Kidney epithelial cell (primary cell): ENCODE measurements around the gene CPSF4L. TPM values are rescaled to one million over a fixed set of nuclear protein-coding genes. Genes with fewer than 3 reads are reported as not detected.

Experiments
- DNase-seq: peaks from one replicate; pipeline ENCODE4 v3.0.0-alpha.2; 2010; ENCODE audit warnings: low read depth
- H3K27me3 ChIP-seq: 2 replicates; pipeline ENCODE4 v1.6.0; 2011; ENCODE audit warnings: low read length; ENCODE audit not compliant: control insufficient read depth, insufficient read depth
- H3K36me3 ChIP-seq: 2 replicates; pipeline ENCODE4 v1.5.1; 2011; ENCODE audit warnings: low read length; ENCODE audit not compliant: control insufficient read depth, insufficient read depth
- H3K4me3 ChIP-seq: 2 replicates; pipeline ENCODE4 v1.5.1; 2011; ENCODE audit warnings: low read depth, mild to moderate bottlenecking, control low read depth, low read length
- total RNA-seq: library from RNA; depleted of rRNA; stranded (reverse); fragments of >200 nt; gene quantifications from 2 replicates; pipeline ENCODE4 v1.2.3, GENCODE V29; 2015
- TF ChIP-seq, protein P1 (sequence below): IDR thresholded peaks from 2 replicates; pipeline ENCODE4 v1.5.1; 2011; ENCODE audit warnings: mild to moderate bottlenecking, moderate library complexity, low read length, control low read depth, inconsistent platforms; ENCODE audit not compliant: insufficient read depth, poor library complexity, severe bottlenecking

The CPSF4L gene
- total RNA-seq, 1 donor from 2014 or later = not detected

DNA sequence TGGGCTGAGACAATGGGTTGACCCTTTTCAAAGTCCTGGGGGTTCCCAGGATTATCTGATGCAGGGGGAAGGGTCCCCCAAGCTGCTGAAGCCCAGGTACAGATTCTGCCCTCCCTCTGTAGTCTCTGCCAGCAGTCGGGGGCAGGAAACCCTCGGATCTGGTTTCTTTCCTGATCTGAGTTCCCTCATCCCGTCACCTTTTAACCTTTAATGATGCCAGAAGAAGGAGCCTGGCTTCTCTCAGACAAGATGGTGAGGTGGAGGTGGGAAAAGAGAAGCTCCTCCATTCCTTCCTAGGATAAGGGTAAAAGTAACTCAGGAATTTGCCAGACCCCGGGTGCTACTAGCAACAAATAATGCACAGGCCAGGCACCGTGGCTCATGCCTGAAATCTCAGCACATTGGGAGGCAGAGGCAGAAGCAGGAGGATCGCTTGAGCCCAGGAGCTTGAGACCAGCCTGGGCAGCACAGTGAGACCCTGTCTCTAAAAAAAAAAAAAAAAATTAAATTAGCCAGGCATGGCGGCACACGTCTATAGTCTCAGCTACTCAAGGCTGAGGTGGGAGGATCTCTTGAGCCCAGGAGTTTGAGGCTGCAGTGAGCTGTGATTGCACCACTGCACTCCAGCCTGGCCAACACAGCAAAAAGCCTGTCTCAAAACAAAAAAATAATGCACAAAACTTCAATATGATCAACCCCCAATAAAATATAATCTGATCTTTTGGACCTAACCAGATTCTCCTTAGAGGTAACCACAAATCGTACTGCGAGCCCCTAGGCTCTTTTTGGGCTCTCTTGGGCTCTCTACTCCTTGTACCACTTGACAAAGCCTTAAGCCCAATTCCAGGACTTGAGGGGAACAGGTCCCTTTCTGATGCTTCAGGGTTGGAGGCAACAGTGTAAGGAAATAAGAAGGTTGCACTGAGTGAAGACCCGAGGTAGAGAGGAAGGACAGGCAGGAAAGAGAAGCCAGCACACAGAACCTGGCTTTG is 44.5 kb upstream of the CPSF4L start:
- H3K27me3 ChIP-seq = no peaks in the 10 kb centered on the region
- no peak for DNase-seq
- TF ChIP-seq, protein P1, sequence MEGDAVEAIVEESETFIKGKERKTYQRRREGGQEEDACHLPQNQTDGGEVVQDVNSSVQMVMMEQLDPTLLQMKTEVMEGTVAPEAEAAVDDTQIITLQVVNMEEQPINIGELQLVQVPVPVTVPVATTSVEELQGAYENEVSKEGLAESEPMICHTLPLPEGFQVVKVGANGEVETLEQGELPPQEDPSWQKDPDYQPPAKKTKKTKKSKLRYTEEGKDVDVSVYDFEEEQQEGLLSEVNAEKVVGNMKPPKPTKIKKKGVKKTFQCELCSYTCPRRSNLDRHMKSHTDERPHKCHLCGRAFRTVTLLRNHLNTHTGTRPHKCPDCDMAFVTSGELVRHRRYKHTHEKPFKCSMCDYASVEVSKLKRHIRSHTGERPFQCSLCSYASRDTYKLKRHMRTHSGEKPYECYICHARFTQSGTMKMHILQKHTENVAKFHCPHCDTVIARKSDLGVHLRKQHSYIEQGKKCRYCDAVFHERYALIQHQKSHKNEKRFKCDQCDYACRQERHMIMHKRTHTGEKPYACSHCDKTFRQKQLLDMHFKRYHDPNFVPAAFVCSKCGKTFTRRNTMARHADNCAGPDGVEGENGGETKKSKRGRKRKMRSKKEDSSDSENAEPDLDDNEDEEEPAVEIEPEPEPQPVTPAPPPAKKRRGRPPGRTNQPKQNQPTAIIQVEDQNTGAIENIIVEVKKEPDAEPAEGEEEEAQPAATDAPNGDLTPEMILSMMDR = no peak
- H3K4me3 ChIP-seq = no peak overlapping the region
- H3K36me3 ChIP-seq = no peaks in the 10 kb centered on the region

GRCh38 chr17:73304971-73305812 is 43.5 kb upstream of the CPSF4L start:
- H3K36me3 ChIP-seq = no peaks in the 10 kb centered on the region
- no peaks in the 10 kb centered on the region for H3K27me3 ChIP-seq
- DNase-seq = peak; percentile 31
- TF ChIP-seq, protein P1 = peak; percentile 43
- peak overlapping the region; percentile 5 for H3K4me3 ChIP-seq

DNA sequence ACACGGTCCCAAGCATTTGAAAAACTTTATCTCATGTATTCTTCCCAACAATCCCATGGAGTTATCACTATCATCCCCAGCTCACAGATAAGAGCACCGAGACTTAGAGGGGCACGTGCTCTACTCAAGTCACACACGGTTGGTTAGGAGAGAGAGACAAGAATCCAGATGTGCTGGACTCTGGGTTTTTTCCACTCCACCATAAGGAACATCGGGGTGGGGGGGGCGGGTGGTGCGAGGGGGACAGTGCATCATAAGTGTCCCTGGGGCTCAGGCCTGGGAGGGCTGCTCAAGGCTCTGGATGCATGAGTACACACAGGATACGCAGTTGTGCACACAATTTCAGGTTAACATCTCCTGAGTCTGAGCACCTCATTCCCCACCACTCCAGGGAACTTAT is 42.8 kb upstream of the CPSF4L start:
- H3K4me3 ChIP-seq = no peak overlapping the region
- TF ChIP-seq, protein P1 = no peak
- peaks cover 1% of the 10 kb centered on the region for H3K36me3 ChIP-seq
- DNase-seq = no peak
- H3K27me3 ChIP-seq = no peaks in the 10 kb centered on the region

- peaks cover 1% of the 10 kb centered on the region for H3K36me3 ChIP-seq
- DNase-seq = no peak
- no peaks in the 10 kb centered on the region for H3K27me3 ChIP-seq
- no peak overlapping the region for H3K4me3 ChIP-seq
- TF ChIP-seq, protein P1 = no peak
Observed at GRCh38 chr17:73302189-73302588, 40.5 kb upstream of the CPSF4L start.

DNA sequence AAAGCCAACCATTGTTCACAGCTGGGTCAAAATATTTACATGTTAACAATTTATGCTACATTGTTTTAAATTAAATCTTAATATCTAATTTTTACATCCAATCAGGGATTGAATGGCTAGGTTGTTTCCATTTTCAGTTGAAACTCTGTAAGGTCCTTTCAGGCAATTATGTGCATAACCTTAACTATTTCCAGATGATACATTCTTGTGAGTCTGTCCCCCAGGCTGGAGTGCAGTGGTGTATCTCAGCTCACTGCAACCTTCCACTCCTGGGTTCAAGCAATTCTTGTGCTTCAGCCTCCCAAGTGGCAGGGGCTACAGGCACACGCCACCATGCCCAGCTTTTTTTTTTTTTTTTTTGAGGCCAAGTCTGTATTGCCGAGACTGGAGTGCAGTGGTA is 39.7 kb upstream of the CPSF4L start:
- TF ChIP-seq, protein P1 = no peak
- no peak for DNase-seq
- H3K36me3 ChIP-seq = peaks cover 1% of the 10 kb centered on the region
- no peaks in the 10 kb centered on the region for H3K27me3 ChIP-seq
- no peak overlapping the region for H3K4me3 ChIP-seq
